D721Med (cell line): ENCODE results near the gene WAC.
"Not testable (repeated sequence)": the region's sequence is repeated elsewhere in the genome, so short reads cannot be mapped to it uniquely, and the experiment has no call there.

ENCODE experiments used
- DNase-seq: peaks from one replicate; pipeline ENCODE4 v3.0.0; 2011; ENCODE audit warnings: low spot score; ENCODE audit not compliant: insufficient read length
- FAIRE-seq: peaks from 2 replicates; lab custom pipeline; 2011; peaks lifted over from hg19 to GRCh38; lab: Jason Lieb, UNC
- CTCF ChIP-seq: IDR thresholded peaks from 2 replicates; pipeline ENCODE4 v1.5.1; 2012; ENCODE audit warnings: mild to moderate bottlenecking, control low read depth; ENCODE audit not compliant: insufficient read depth; ENCODE audit errors: missing control alignments

WAC gene

DNA sequence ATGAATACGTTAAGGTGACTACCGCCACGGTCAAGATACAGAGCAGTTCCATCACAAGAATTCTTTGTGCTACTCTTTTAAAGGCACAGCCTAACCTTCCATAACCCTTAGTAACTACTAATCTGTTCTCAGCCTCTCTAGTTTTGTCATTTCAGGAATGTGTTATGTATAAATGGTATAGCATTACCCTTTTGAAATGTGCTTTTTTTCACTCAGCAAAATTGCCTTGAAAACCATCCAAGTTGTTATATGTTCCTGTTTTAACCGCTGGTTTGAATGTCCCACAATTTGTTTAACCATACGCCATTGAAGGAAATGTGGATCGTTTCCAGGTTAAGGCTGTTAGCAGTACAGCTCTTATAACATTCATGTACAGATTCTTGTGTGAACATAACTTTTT is 32.0 kb downstream of the WAC start:
- FAIRE-seq (no peak), DNase-seq (no peak)
- no peak for TF ChIP-seq CTCF

- FAIRE-seq, result no peak
- DNase-seq, result no peak
- TF ChIP-seq CTCF, result no peak
These were observed 33.6 kb downstream of the WAC start for GRCh38 chr10:28566458-28567015.

- FAIRE-seq (no peak), DNase-seq (no peak)
- no peak for TF ChIP-seq CTCF
These were observed 36.7 kb downstream of the WAC start for GRCh38 chr10:28569506-28570159.

DNA sequence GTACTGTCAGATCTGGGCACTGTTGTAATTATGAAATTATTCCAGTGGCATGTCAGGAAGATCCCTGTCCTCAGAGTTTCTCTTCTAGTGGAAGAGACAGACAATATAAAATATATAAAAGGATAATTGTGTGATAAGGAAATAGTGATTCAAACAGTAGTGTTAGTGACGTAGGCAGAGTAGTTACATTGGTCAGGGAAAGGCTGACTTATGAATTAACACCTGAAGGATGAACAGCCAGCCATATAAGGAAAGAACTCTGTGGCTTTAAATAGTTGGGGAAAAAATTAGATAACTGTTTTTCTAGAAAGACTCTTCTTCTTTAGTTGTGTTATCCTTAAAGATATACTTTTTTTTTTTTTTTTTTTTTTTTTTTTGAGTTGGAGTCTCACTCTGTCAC is 37.7 kb downstream of the WAC start:
- DNase-seq (no peak), FAIRE-seq (no peak)
- TF ChIP-seq CTCF, result no peak

GRCh38 chr10:28571265-28571664 is 38.3 kb downstream of the WAC start:
- FAIRE-seq (no peak), DNase-seq (no peak)
- no peak for TF ChIP-seq CTCF

- not testable (repeated sequence) for FAIRE-seq, DNase-seq
These were observed 41.3 kb downstream of the WAC start for GRCh38 chr10:28574214-28574613.

GRCh38 chr10:28575852-28576251 is 42.9 kb downstream of the WAC start:
- DNase-seq, result no peak
- TF ChIP-seq CTCF, result no peak
- FAIRE-seq, result no peak
